ENCODE data around the gene DHCR24. TPM values are rescaled to one million over a fixed set of nuclear protein-coding genes. Genes with fewer than 3 reads are reported as not detected.

DHCR24 gene
- total RNA-seq, 1 donor from 2014 or later, result 118 TPM

DNA sequence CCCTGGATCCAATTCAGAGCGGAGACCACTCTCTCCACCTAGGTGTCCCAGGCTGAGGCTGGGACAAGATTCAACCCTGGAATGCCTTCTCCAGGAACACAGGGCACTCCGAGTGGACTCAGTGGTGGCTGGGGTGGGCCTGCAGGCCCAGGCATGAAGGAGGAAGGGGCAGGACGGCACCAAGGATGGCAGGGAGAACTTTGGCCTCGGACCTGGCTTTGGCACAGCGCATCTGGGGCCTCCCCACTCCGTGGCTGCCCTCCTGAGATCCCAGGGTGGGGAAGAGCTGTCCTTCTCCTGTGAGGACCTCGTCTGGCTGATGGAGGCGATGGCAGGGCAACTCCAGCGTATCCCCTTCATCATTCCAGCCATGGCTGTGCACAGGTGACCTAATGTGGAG is 35.6 kb downstream of the DHCR24 start:
- FAIRE-seq (no peak), DNase-seq (ENCODE audit: low read depth) (no peak)
- TF ChIP-seq CTCF (IDR thresholded peaks at IDR 0.05; ENCODE audit: insufficient read depth, low read length, severe bottlenecking), result no peak
- no peak overlapping the region for H3K4me3 ChIP-seq (ENCODE audit: low read depth, low read length)
- H3K27me3 ChIP-seq (ENCODE audit: control insufficient read depth, insufficient read depth, low read length), result no peaks in the 10 kb centered on the region
- peaks cover 56% of the 10 kb centered on the region for H3K36me3 ChIP-seq (ENCODE audit: control insufficient read depth, insufficient read depth, low read length)

DNA sequence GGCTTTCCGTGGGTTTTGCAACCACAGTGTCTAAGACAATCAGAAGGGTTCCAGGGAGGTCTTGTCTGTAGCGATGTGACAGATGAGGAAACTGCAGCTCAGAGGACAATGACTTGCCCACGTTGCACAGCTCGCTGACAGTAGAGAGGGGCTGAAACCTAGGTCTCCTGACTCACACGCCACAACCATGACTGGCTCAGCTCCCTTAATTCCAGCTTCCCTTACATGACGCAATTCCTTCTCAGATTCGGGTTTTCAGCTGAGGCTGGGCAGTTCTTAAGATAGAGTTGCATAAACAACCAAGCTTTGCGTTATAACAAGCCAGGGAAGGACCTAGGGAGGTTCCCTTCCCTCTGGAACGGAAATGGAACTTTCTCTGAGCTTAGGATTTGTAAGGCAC is 36.3 kb downstream of the DHCR24 start:
- Histone ChIP-seq H3K36me3 (ENCODE audit: control insufficient read depth, insufficient read depth, low read length) (peaks cover 52% of the 10 kb centered on the region), H3K27me3 (ENCODE audit: control insufficient read depth, insufficient read depth, low read length) (no peaks in the 10 kb centered on the region), H3K4me3 (ENCODE audit: low read depth, low read length) (no peak overlapping the region)
- FAIRE-seq, result peak; percentile 73
- TF ChIP-seq CTCF (IDR thresholded peaks at IDR 0.05; ENCODE audit: insufficient read depth, low read length, severe bottlenecking), result no peak
- peak; percentile 62 for DNase-seq (ENCODE audit: low read depth)

DNA sequence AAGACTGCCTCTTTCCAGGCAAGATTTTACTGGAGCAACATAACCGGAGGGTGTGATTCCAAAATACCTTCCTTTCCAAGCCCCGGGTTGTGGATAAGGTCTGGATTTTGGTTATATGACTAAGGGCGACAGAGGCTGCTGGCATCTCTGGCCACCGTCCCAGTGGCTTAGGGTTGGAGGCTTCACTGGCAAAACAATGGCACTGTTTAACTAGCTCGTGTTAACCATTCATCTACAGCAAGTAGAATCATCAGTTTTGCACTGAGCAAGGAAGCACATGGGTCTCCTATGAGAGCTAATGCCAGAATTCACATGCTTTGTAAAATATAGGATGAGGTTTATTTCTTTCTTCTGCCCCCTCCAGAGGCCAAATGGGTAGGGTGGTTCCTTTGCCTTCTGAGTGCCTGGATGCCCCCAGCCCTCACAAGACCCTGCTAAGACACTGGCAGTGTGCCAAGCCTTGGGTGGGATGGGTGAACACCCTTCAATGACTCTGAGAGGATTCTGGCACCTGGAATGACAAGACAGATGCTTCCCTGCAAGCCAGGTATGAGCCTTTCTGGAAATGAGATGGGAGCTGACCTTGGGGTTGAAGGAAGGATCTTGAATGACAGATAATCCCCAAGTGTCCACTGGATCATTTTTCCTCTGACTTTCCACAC is 36.8 kb downstream of the DHCR24 start:
- no peak for DNase-seq (ENCODE audit: low read depth)
- Histone ChIP-seq H3K27me3 (ENCODE audit: control insufficient read depth, insufficient read depth, low read length) (no peaks in the 10 kb centered on the region), H3K36me3 (ENCODE audit: control insufficient read depth, insufficient read depth, low read length) (peaks cover 47% of the 10 kb centered on the region), H3K4me3 (ENCODE audit: low read depth, low read length) (no peak overlapping the region)
- no peak for TF ChIP-seq CTCF (IDR thresholded peaks at IDR 0.05; ENCODE audit: insufficient read depth, low read length, severe bottlenecking)
- no peak for FAIRE-seq

DNA sequence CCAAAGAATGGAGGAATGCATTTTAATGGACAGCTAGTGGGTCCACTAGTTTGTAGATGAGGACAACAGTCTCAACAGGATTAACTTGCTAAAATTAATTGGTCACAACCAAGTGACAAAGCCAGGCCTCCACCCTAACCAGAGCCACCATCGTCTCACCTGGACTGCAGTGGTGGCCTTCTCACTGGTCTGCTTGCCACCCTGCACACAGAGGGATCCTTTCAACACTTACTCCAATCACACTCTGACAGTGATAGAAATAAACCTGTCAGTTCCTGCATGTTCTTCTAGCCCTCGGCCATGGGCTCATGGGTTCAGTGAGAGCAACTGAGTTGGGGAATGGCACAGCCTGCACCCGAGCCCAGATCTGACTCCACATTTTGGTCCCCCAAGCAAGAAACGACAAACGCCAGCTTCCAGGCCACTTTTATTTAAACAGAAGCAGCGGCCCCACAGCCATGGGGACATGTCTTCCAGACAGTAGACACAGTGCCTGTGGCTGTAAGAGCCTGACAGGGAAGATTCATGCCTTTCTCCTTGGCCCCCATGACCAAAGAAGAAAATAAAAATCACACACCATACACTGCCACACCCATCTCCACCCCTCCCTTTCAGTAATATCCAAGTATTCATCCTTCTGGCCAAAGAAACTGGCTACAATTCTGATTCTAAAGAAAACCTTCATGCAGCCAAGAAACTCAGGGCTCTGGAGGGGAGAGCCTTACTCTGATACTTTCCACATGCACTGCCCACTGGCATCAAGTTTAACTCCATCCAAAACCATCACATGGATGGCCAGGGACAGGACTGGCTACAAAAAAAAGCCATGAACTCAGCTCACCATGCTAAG is 37.6 kb downstream of the DHCR24 start:
- TF ChIP-seq CTCF (IDR thresholded peaks at IDR 0.05; ENCODE audit: insufficient read depth, low read length, severe bottlenecking), result no peak
- peaks cover 43% of the 10 kb centered on the region for H3K36me3 ChIP-seq (ENCODE audit: control insufficient read depth, insufficient read depth, low read length)
- no peaks in the 10 kb centered on the region for H3K27me3 ChIP-seq (ENCODE audit: control insufficient read depth, insufficient read depth, low read length)
- no peak for DNase-seq (ENCODE audit: low read depth)
- no peak for FAIRE-seq
- H3K4me3 ChIP-seq (ENCODE audit: low read depth, low read length), result no peak overlapping the region

GRCh38 chr1:54848134-54848948 is 38.7 kb downstream of the DHCR24 start:
- H3K4me3 ChIP-seq (ENCODE audit: low read depth, low read length), result no peak overlapping the region
- TF ChIP-seq CTCF (IDR thresholded peaks at IDR 0.05; ENCODE audit: insufficient read depth, low read length, severe bottlenecking), result peak; percentile 10
- no peak for DNase-seq (ENCODE audit: low read depth)
- peaks cover 32% of the 10 kb centered on the region for H3K36me3 ChIP-seq (ENCODE audit: control insufficient read depth, insufficient read depth, low read length)
- no peaks in the 10 kb centered on the region for H3K27me3 ChIP-seq (ENCODE audit: control insufficient read depth, insufficient read depth, low read length)
- FAIRE-seq, result no peak
